Measurements from ENCODE around the gene KRTAP12-2. TPM values are rescaled to one million over a fixed set of nuclear protein-coding genes. Genes with fewer than 3 reads are reported as not detected.

KRTAP12-2 gene
- not detected for total RNA-seq

GRCh38 chr21:44666401-44667320, at the start of gene KRTAP12-2:
Gene KRTAP12-2, minus strand, starts transcription at chr21:44666927. Its CDS starts 41 bp downstream, at chr21:44666886.
- intact Hi-C loops (cut with DNase I): no loop called here
- no peak for ATAC-seq
- peak; percentile 17 for DNase-seq (ENCODE audit: low spot score)

- ATAC-seq: no peak
- intact Hi-C loops (cut with DNase I): no loop called here
- no peak for DNase-seq (ENCODE audit: low spot score)
Observed at GRCh38 chr21:44714905-44715304, 48.2 kb upstream of the KRTAP12-2 start.

DNA sequence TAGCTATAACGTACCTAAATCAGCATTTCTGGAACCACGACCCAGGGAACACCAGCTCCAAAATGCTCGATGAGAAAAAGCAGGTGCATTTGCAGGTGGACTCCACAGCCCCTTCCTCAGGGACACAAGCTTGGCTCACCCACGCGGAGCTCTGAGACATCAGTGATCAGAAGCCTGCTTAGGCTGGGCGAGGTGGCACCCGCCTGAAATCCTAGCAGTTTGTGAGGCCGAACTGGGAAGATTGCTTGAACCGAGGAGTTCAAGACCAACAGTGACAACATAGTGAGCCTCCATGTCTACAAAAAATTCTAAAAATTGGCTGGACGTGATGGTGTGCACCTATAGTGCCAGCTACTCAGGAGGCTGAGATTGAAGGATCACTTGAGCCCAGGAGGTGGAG, 47.1 kb upstream of the KRTAP12-2 start:
- intact Hi-C loops (cut with DNase I): no loop called here
- DNase-seq (ENCODE audit: low spot score) (peak; percentile 40), ATAC-seq (no peak)

DNA sequence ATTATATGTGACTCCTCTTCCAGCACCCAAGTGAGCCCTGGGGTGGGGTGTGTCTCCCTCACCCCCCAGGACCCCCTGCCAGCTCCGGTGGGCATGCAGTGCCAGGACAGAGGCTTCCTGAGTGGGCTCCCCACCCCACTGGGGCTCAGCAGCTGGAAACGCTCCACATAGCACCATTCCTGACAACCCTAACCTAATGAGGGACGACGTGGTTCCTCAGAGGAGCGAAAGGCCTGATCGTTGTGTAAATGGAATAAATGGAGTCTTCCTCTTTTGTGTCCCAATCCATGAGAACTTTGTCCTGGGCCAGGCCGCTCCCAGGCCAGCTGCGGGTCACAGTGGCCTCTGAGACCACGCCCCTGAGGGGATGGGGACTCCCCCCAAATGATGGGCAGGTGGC, 46.4 kb upstream of the KRTAP12-2 start:
- intact Hi-C loops (cut with DNase I): no loop called here
- DNase-seq (ENCODE audit: low spot score) (peak; percentile 19), ATAC-seq (no peak)

DNA sequence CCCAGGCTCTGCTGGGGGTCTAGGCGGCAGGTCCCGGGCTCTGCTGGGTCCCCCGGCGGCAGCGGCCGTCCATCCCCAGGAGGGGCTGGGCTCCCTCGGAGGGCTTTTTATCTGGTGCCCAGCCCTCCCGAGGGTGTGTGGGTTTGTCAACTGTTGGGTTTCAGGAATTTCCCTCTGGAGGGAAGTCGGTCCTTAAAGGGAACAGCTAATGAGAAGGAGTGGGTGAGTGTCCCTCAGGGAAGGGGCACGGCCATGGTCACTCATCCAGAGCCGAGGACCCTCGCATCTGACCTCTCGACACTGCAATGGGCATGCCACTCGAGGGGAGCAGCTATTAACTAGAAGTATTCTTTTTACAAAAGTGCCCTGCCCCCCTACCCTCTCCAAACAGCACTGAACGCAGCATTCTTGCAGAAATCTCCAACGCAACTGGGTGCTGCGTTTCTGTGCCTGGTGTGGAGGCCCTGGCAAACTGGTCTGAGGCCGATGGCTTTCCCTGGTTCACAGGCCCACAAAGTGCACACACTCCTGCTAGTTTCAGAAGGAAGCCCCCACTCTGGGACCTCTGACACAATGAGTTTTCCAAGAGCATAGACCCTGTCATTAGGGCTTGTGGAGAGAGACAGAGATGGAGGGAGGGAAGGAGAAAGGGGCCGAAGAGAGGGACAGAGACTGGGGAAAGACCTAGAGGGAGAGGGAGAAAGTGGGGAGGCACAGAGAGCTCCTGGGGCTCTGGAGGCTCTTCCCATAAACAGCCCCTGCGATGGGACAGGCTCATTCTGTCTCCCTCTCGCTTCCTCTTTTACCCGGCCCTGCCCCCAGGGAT, 45.7 kb upstream of the KRTAP12-2 start:
- DNase-seq (ENCODE audit: low spot score): peak; percentile 31
- ATAC-seq: no peak
- intact Hi-C loops (cut with DNase I): no loop called here

DNA sequence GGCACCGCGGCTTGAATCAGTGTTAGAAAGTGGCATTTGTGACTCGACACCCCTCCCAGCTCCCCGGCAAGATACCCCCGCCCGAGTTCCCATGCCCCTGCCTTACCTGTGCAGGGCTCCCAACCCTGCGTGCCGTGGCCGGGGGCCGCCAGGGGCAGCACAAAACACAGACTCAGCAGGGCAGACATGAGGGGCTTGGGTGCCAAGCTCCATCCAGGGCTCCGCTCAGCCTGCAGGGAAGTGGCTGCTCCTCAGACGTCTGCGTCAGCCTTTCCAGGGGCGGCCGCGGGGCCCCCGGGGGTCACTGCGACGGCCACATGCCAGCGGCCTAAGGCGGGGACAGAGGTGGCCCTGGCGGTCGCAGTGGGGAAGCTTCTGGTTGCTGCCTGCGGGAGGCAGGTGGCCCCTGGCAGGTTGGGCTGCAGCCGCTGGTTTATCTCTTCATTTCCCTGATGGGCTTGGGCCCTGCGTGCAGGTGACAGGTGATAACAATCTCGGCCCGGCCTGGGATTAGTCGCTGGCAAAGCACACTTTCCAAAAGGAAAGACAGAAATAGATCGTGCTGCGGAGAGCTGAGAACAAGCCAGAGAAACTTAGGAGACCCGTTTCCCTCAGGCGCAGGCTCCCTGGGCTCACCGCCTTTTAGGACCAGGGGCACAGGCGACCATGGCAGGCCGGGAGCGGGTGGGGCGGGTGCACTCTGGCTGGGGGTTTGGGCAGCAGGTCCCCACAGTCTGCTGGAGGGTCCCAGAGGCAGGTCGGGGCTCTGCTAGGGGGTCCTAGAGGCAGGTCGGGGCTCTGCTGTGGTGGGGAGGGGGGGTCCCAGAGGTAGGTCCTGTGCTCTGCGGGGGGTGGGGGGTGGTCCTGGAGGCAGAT, 44.8 kb upstream of the KRTAP12-2 start, which contains the start of gene TSPEAR:
Gene TSPEAR (minus strand): TSS at position 246 of the 876 bp plus-strand sequence. CDS start 58 bp downstream, at position 188.
- ATAC-seq (no peak), DNase-seq (ENCODE audit: low spot score) (peak; percentile 40)
- intact Hi-C loops (cut with DNase I): no loop called here

DNA sequence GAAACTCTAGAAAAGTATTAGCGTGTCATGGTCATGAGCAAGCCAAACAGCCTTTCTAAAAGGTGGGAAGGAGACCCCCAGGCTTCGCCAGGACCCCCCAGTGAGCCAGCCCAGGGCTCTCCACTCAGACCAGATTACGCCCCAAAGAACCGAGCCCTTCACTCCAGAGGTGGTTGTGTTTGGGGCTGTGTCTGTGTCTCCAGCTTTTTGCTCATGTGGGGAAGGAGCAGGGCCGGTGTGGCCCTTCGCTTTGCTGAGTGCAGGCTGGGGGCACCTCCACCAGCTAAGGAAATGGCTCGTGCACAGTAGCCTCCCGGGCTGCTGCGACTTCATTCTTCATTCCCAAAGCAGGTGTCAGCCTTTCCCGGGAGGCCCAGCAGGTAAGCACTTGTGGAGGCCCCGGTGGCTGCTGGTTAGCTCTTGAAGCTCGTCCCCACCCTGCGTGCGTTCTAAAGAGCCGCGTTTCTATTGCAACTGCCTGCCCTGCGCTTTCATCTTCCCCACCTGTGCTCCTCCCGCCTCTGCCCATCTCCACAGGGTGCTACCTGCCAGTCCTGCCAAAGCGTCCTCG, 44.1 kb upstream of the KRTAP12-2 start:
- ATAC-seq (no peak), DNase-seq (ENCODE audit: low spot score) (no peak)
- intact Hi-C loops (cut with DNase I): no loop called here

- DNase-seq (ENCODE audit: low spot score): peak; percentile 54
- intact Hi-C loops (cut with DNase I): no loop called here
- ATAC-seq: no peak
Observed at GRCh38 chr21:44710294-44710665, 43.6 kb upstream of the KRTAP12-2 start.

DNA sequence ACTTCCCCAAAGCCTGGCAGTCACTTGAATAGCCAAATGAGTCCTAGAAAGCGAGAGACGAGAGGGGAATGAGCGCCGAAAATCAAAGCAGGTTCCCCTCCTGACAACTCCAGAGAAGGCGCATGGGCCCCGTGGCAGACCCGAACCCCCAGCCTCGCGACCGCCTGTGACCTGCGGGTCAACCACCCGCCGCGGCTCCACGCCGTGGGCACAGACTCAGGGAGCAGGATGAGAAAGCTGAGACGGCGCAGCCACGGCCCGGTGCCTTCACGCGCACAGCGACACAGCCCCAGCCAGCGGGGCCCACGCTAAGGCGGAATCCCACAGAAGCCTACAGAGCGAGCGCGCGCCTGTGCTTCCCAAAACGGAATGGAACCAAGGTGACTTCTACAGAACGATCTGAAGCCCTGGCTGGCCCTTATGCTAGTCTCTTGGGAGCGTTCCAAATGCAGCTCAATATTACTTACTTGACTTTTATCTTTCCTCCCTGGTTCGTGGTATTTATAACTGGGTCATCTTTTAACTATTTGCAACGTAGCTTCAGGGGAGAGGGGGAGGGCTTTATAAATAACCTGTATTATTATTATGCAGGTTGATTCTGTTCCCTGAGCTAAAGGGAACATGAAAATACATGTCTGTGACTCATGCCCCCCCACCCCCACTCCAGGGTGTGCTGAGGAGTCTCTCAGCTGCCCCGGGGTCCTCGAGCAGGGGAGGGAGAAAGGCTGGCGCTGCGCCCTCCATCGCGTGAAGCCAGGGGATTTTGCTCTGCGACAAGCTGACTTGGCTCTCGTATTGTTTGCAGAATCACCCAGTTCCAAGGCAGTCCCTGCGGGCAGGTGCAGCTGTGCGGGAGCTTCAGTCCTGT, 42.9 kb upstream of the KRTAP12-2 start:
- ATAC-seq (no peak), DNase-seq (ENCODE audit: low spot score) (peak; percentile 48)
- intact Hi-C loops (cut with DNase I): no loop called here

GRCh38 chr21:44708866-44709425, 42.2 kb upstream of the KRTAP12-2 start:
- intact Hi-C loops (cut with DNase I): no loop called here
- ATAC-seq: no peak
- DNase-seq (ENCODE audit: low spot score): no peak

GRCh38 chr21:44708213-44708865, 41.6 kb upstream of the KRTAP12-2 start:
- ATAC-seq: no peak
- DNase-seq (ENCODE audit: low spot score): peak; percentile 34
- intact Hi-C loops (cut with DNase I): no loop called here

DNA sequence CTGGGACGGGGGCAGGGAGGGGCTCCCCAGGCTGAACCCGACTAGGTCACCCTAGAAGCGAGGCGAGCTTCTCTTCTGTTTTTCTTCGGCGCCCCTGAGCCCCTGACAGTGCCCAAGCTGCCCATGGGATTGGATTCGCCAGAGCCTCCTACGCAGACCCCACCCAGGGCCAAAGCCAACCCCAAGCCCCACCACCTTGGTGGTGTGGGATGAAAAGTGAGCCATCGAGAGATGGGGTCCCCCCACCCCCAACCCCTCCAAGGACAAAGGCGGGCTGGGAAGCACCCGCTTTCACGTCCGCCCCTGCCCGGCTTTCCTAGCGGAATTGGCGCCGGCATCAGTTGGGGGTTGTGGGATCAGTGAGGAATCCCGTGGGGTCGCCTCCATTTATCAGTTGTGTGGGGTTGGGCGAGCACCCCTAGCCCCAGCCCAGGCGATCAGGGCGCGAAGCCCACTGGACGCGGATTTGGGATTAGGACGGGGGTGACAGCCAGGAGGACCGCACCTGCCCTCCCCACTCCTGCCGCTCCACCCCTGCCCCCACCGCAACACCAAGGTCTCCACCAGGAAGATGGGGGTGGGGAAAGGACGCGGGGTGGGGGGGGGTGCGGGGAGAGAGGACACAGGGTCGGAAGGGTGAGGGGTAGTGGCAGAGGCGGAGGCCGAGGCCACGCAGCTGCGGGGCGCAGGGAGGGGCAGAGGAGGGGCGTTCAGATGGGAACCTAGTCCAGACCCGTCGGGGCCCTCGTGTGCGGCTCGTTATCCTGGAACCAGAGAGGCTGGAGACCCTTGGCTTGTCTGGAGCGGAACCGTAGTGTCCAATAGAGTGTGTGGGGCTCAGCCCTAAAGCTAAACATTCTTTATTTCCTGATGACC, 40.2 kb upstream of the KRTAP12-2 start:
- peak; percentile 48 for DNase-seq (ENCODE audit: low spot score)
- ATAC-seq: no peak
- intact Hi-C loops (cut with DNase I): no loop called here

DNA sequence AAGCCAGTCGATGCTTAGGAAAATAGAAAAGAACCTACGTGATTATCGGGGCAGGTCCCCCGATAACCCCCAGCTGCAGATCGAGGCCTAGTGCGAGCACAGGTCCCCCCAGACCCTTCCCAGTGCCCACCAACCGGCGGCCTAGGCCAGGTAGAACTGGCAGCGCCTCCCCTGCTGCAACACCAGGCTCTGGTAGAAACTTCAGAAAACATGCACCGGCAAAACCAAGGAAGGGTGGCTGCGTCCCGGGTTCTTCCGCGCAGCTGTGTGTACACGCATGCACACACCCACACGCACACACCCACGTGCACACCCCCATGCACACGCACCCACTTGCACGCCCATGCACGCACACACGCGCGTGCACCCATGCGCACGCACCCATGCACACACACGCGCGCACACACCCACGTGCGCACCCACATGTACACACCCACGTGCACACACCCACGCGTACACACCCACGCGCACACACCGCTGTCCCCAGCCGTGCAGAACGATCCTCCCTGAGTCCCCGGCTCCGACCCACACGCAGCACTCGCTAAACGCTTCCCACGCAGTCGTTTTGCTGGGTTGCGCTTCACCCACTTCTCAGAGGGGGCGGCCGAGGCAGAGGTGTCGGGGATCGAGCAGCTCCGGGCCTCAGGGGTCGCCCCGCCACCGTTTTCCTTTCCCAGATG, 39.4 kb upstream of the KRTAP12-2 start:
- ATAC-seq (no peak), DNase-seq (ENCODE audit: low spot score) (peak; percentile 51)
- intact Hi-C loops (cut with DNase I): no loop called here

GRCh38 chr21:44704636-44705001, 37.9 kb upstream of the KRTAP12-2 start:
- ATAC-seq: no peak
- DNase-seq (ENCODE audit: low spot score): peak; percentile 51
- intact Hi-C loops (cut with DNase I): no loop called here

All from sciatic nerve (tissue), 2 donors.